ENCODE measurements around the gene SH2D3C. TPM values are rescaled to one million over a fixed set of nuclear protein-coding genes. Genes with fewer than 3 reads are reported as not detected.
A peak's percentile ranks its signal among the peaks of the same experiment; 100 is the strongest.

The SH2D3C gene
- total RNA-seq, 2 experiments from 2014 or later, result 29.9 to 30.3 TPM

DNA sequence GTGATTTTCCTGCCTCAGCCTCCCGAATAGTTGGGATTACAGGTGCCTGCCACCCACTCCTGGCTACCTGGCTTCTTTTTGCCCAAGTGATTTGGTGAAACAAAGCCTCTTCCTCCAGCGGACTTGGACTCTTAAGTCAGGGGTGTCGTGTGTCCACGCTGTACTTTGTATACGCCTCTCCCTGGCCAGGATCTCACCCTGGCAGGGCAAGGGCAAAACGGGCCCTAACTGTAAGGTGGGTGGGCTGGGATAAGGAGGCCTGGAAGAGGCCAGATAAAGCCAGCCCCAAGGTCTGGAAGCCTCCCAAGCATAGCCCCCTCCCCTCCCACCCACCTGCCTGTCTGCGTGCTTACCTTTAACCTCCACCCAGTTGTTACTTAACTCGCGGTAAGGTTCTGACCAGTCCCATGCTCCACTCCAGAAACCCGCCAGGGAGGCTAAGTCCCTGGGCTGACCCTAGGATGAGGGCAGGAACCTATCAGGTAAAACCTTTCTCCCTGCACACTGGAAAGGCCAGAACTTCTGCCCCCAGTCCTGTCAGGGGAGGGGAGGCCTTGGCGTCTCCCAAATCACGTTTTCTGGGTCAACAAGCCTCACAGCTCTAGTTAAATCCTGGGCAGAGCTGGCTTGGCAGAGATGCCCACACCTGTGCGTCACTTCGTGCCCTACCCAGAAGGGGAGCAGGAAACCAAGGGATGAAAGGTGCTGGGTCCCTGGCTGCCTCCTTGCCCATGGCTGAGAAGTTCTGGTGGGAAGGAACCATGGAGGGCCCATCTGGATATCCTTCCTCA, 15.7 kb upstream of the SH2D3C start:
- H3K4me1 Mint-ChIP-seq (ENCODE audit: low read depth), result peaks cover 31% of the 10 kb centered on the region
- CTCF ChIA-PET, result interaction anchor here (1.0 to 1.8 kb wide), 3 partner anchors 59 to 128 kb away, joined by 3 to 8 read pairs (median 3); partner anchors contain the start of gene TOR2A

DNA sequence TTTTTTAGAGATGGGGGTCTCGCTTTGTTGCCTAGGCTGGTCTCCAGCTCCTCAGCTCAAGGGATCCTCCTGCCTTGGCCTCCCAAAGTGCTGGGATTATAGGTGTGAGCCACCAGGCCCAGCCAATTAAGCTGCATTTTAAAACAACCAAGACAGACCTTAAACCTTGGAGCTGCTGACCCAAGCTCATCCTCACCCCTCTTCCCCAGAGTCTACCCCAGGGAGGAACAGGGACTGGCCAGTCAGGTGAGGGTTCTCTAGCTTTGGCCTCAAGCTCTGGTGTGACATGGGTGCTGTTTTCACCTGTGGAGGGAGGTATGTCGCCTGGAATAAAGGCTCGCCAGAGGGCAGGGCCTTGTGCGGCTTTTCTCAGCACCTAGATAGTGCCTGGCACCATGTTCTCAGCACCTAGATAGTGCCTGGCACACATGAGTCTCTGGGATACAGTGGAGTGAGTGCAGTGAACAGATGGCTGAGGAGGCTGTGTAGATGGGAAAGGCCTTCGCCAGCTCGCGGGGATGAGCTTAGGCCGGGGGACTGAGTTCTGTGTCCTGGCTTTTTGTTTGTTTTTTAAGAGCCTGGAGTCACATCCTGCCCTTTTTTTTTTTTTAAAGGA, 14.7 kb upstream of the SH2D3C start:
- ATAC-seq, result no peak
- TF ChIP-seq, protein P1, sequence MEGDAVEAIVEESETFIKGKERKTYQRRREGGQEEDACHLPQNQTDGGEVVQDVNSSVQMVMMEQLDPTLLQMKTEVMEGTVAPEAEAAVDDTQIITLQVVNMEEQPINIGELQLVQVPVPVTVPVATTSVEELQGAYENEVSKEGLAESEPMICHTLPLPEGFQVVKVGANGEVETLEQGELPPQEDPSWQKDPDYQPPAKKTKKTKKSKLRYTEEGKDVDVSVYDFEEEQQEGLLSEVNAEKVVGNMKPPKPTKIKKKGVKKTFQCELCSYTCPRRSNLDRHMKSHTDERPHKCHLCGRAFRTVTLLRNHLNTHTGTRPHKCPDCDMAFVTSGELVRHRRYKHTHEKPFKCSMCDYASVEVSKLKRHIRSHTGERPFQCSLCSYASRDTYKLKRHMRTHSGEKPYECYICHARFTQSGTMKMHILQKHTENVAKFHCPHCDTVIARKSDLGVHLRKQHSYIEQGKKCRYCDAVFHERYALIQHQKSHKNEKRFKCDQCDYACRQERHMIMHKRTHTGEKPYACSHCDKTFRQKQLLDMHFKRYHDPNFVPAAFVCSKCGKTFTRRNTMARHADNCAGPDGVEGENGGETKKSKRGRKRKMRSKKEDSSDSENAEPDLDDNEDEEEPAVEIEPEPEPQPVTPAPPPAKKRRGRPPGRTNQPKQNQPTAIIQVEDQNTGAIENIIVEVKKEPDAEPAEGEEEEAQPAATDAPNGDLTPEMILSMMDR (IDR thresholded peaks at IDR 0.05), result no peak
- no peak for DNase-seq
- Mint-ChIP-seq H3K36me3 (ENCODE audit: low read depth) (peaks cover 32% of the 10 kb centered on the region), H3K27me3 (no peaks in the 10 kb centered on the region), H3K4me3 (no peak overlapping the region), H3K4me1 (ENCODE audit: low read depth) (peaks cover 40% of the 10 kb centered on the region), H3K27ac (peak overlapping the region; percentile 47), H3K9me3 (no peaks in the 10 kb centered on the region)
- ChIA-PET POLR2A (interaction anchor here (0.6 to 1.5 kb wide), 2 partner anchors 9 to 77 kb away, joined by 3 to 7 read pairs; no protein-coding TSS in a partner anchor), CTCF (interaction anchor here (1.0 to 2.3 kb wide), 3 partner anchors 58 to 129 kb away, joined by 3 to 14 read pairs (median 8); partner anchors contain the start of gene TOR2A)
- intact Hi-C loops (cut with micrococcal nuclease), result no loop called here

More for the DNA sequence above, 15.7 kb upstream of the SH2D3C start:
- TF ChIP-seq, protein P1 (IDR thresholded peaks at IDR 0.05), result no peak
- intact Hi-C loops (cut with micrococcal nuclease), result no loop called here
- ATAC-seq, result no peak
- Mint-ChIP-seq H3K36me3 (ENCODE audit: low read depth) (peaks cover 23% of the 10 kb centered on the region), H3K9me3 (no peaks in the 10 kb centered on the region), H3K27me3 (no peaks in the 10 kb centered on the region), H3K27ac (no peak overlapping the region), H3K4me3 (no peak overlapping the region)
- no peak for DNase-seq
- POLR2A ChIA-PET, result interaction anchor here (0.6 to 1.2 kb wide), 2 partner anchors 8 to 76 kb away, joined by 3 to 5 read pairs; partner anchors contain the start of gene CDK9

DNA sequence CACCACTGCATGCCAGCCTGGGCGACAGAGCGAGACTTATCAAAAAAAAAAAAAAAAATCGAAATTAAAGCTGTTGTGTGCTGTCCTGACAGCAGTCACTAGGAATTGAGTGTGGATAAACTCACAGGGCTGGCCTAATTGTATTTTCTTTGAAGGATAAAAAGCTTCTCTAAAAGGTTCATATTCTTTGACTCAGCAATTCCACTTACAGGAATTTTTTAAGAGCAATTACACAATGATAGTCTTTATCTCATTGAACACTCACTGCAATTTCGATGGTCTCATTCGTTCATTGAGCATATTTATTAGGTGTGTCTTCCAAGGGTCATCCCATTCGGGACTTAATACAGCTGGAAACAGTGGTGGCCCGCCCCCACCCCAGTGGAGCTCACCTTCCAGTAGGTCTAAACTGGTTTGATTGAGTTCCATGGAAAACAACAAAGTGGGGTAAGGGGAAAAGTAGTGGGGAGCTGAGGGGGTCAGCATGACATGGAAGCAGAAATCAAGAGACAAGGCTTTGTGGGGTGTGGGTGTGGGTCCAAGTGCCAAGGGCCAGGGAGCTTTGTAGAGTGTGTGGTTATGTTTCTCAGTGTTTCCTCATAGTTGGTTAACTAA, 14.1 kb upstream of the SH2D3C start:
- H3K27me3 Mint-ChIP-seq, result no peaks in the 10 kb centered on the region
- ATAC-seq (no peak), DNase-seq (no peak)
- ChIA-PET POLR2A (interaction anchor here (0.7 to 1.5 kb wide), 6 partner anchors 10 to 77 kb away, joined by 3 to 7 read pairs (median 3); no protein-coding TSS in a partner anchor), CTCF (interaction anchor here (0.7 to 2.3 kb wide), 3 partner anchors 57 to 77 kb away, joined by 3 to 14 read pairs (median 8); partner anchors contain the start of gene TOR2A)
- peaks cover 43% of the 10 kb centered on the region for H3K4me1 Mint-ChIP-seq (ENCODE audit: low read depth)
- TF ChIP-seq, protein P1 (IDR thresholded peaks at IDR 0.05), result no peak
- no peaks in the 10 kb centered on the region for H3K9me3 Mint-ChIP-seq
- intact Hi-C loops (cut with micrococcal nuclease), result no loop called here
- H3K36me3 Mint-ChIP-seq (ENCODE audit: low read depth), result peaks cover 39% of the 10 kb centered on the region
- H3K4me3 Mint-ChIP-seq, result no peak overlapping the region
- H3K27ac Mint-ChIP-seq, result peak overlapping the region; percentile 71

DNA sequence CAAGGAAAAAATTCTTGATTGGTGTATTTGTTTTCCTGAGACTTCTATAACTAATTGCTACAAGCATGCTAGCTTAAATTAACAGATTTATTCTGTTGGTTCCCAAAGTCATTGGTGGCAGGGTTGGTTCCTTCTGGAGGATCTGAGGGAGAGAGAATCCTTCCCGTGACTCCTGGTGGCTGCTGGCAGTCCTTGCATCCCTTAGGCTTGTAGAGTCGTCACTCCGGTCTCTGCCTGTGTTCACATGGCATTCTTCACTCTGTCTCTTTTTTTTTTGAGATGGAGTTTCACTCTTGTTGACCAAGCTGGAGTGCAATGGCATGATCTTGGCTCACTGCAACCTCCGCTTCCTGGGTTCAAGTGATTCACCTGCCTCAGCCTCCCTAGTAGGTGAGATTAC, 12.6 kb upstream of the SH2D3C start:
- H3K4me3 Mint-ChIP-seq, result no peak overlapping the region
- intact Hi-C loops (cut with micrococcal nuclease), result no loop called here
- CTCF ChIA-PET, result no interaction called here
- H3K27ac Mint-ChIP-seq, result no peak overlapping the region
- no peaks in the 10 kb centered on the region for H3K27me3 Mint-ChIP-seq
- H3K36me3 Mint-ChIP-seq (ENCODE audit: low read depth), result peaks cover 50% of the 10 kb centered on the region
- ATAC-seq, result no peak
- POLR2A ChIA-PET, result interaction anchor here (1.0 kb wide), 1 partner anchor 22 kb away, joined by 3 read pairs; no protein-coding TSS in a partner anchor
- no peak for DNase-seq
- TF ChIP-seq, protein P1 (IDR thresholded peaks at IDR 0.05), result no peak
- peaks cover 42% of the 10 kb centered on the region for H3K4me1 Mint-ChIP-seq (ENCODE audit: low read depth)
- H3K9me3 Mint-ChIP-seq, result no peaks in the 10 kb centered on the region
